GM18907 (cell line): ENCODE results near the gene PHLDB2.
A peak's percentile ranks its signal among the peaks of the same experiment; 100 is the strongest.

ENCODE experiments used
- ATAC-seq: cut with Tn5 transposase; IDR thresholded peaks from one replicate; pipeline ENCODE4 v1.9.1; 2021; ENCODE audit warnings: mild to moderate bottlenecking, moderate library complexity; ENCODE audit not compliant: unreplicated experiment

PHLDB2 gene

DNA sequence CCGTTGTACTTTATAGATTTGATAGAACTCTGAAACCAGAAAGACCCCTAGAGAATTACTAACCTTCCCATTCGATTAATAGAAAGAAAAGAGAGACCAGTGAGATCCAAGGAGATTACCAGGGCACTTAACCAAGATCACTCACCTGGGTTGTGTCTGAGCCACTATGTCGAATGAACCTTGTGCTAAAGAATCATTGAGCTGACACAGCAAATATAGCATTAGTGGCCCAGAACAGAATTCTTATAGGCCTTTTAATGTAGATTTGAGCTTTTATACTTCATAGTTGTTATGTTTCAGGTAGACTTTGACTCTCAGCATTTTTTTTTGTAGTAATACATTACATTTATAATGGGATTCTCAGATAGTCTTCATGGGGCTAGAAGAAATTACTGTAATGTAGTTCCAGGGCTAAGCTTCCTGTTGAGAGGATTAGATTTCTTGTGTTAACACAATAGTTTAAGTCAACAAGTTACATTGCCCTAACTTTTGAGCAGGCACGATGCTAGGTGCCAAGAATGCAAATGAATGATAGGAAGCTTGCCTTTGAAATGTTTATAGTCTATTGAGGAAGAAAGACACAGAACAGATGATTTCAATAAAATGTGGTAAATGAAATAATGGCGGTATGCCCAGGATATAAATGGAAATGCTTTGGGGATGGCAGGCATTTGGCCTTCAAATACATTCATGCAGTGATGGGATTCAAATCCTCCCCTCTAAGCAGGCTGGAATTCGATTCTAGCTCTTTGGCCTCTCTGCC, 95.3 kb downstream of the PHLDB2 start:
- ATAC-seq, result no peak

DNA sequence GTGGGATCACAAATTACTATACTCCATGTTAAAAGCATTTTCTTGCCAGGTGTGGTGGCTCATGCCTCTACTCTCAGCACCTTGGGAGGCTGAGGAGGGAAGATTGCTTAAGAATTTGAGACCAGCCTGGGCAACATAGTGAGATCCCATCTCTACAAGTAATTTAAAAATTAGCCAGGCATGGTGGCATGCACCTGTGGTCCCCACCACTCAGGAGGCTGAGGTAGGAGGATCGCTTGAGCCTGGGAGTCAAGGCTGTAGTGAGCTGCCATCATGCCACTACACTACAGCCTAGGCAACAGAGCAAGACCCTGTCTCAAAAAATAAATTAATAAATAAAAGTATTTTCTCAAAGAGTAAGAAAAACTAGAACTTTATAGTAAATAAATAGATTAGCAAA, 96.8 kb downstream of the PHLDB2 start:
- ATAC-seq, result no peak

DNA sequence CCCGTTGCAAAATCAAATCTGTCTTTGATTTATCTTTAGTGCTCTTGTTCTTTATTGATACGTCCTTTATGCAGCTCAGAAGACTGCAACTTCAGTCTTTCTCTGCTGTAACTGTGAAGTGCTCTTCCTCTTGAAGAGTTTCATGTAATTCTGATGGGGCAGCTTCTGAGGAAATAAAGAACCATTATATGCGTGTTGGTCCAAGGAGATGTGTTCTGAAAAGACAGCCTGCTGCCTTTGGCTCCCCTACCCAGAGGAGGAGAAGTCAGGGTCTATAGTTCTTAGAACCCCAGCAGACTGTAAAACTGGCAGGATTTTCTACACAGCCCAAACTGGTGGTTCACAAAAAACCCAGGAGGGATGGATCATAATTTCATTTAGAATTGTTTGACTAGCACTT, 97.4 kb downstream of the PHLDB2 start:
- ATAC-seq, result no peak

GRCh38 chr3:111956995-111957734, 98.1 kb downstream of the PHLDB2 start:
- no peak for ATAC-seq

GRCh38 chr3:111961461-111962164, 102.5 kb downstream of the PHLDB2 start:
- ATAC-seq, result no peak

DNA sequence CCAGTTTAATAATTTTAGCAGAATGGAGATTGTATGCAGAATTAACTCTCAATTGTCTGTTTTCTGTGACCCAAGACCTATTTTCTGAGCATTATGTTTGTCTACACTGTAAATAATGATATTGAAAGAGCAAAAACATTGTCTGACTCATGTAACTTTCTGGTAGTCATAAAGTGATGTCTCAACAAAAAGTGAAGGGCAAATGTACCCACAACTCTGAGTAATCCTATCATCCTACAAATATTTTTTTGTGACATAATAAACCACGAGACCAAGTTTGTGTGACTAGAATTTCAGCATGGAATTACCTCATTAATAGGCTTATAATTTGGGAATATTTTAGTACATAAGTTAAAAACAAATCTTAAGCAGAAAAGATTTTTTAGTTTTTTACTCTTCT, 104.4 kb downstream of the PHLDB2 start:
- no peak for ATAC-seq

- ATAC-seq, result no peak
Observed at GRCh38 chr3:111965484-111965883, 106.4 kb downstream of the PHLDB2 start.

- no peak for ATAC-seq
Observed at GRCh38 chr3:111967068-111967467, 108.0 kb downstream of the PHLDB2 start.

DNA sequence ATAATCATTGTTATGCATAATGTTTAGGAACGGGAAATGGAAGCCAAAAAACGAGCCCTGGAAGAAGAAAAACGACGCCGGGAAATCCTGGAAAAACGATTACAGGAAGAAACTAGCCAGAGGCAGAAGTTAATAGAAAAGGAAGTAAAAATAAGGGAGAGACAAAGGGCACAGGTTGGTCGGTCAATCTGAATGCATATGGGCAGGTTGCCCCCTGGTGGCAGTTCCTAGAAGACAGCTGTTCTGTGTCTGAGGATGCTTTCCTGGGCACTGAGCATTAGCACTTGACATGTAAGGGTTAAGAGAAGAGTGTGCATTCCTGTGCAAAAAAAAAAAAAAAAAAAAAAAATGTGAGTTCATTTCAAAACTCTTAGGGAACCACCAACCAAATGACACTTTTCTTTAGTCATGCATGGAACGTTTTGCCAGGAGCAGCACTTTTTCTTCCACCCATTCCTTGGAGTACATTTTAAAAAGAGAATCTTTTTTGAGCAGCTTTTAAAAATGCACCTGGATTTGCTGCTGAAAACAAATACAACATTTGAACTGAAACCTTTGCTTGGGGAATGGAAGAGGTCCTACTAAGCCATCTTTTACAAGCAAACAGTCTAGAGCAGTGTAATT, 108.7 kb downstream of the PHLDB2 start:
- peak; percentile 94 for ATAC-seq

GRCh38 chr3:111968319-111969054, 109.4 kb downstream of the PHLDB2 start:
- ATAC-seq, result no peak

GRCh38 chr3:111970376-111970775, 111.3 kb downstream of the PHLDB2 start:
- ATAC-seq, result no peak

- ATAC-seq, result no peak
Observed at GRCh38 chr3:111971533-111972130, 112.6 kb downstream of the PHLDB2 start.

DNA sequence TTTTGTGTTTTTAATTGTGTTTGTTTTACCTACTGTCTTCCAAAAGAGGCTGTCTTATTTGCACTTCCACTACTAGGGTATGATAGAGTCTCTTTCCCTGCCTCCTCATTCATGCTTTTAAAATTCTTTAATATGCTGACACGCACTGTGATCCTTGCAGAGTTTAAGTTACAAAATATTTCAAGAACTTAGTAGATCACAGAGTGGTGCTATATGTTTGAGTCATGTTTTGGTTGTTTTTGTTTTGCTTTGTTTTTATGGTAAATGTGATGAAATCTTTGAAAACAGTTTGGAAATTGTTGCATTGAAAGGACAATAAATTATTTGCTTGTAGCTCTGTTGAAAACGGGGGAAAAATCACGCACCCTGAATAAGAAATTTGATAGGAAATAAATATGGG, 113.8 kb downstream of the PHLDB2 start:
- no peak for ATAC-seq

DNA sequence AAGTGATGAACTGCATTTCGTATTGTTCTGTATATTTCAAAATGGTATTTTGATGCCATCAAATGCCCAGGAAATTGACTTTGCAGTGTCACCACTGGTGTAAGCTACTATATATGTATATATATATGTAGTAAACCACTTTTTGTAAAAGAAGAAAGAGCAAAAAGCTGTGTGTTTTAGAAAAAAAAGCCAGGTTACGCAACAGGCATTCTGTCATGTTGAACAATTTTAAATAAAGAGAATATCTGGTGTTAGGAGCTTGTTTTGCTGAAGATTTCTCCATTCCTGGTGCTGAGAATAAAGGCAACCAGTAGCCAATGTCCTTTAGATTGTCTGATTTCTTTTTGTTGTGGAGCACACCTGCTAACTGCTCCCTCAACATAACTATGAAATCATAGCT, 116.1 kb downstream of the PHLDB2 start:
- no peak for ATAC-seq

GRCh38 chr3:111976254-111976653, 117.2 kb downstream of the PHLDB2 start:
- no peak for ATAC-seq

GRCh38 chr3:111978583-111979433, 119.7 kb downstream of the PHLDB2 start, which contains the start of gene ABHD10:
Gene ABHD10, plus strand, starts transcription at chr3:111979026. Its CDS starts 36 bp downstream, at chr3:111979062.
- ATAC-seq, result peak; percentile 97

GRCh38 chr3:111979434-111980038, 120.5 kb downstream of the PHLDB2 start:
- peak; percentile 39 for ATAC-seq

DNA sequence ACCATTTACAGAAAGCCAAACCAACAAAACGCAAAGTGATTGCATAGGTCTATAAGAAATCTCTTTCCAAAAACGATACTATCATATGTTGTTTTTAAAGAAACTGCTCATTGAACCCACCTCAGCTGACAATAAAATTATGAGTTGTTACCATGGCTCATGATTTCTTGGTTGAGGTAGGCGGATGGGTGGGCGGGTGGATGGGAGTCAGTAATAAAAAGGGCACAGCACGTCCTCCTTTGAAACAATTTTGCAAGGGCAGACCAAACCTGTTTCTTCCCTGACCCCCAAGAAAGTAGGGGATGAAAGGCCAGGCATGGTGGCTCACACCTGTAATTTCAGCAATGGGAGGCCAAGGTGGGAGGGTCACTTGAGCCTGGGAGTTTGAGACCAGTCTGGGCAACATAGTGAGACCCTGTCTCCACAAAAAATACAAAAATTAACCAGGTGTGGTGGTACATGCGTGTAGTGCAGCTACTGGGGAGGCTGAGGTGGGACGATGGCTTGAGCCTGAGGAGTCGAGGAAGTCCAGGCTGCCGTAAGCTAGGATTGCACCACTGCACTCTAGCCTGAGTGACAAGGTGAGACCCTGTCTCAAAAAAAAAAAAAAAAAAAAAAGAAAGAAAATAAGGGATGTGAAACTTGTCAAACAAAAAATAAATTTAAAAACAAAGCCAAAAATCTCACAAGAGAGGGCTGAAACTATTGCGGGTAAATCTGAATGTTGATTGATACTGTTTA, 121.8 kb downstream of the PHLDB2 start:
- no peak for ATAC-seq
